NB4 (cell line): ENCODE measurements around the gene MAN2A1.

ENCODE experiments used
- MYC ChIP-seq: IDR thresholded peaks from 2 replicates; pipeline ENCODE4 v1.6.1; 2011; ENCODE audit warnings: low read depth, low read length
- POLR2A ChIP-seq: IDR thresholded peaks from 2 replicates; pipeline ENCODE4 v1.6.1; 2011; ENCODE audit warnings: mild to moderate bottlenecking; ENCODE audit not compliant: insufficient read length; ENCODE audit errors: extremely low read depth
- TF ChIP-seq, protein P1 (sequence below): IDR thresholded peaks from one replicate; pipeline ENCODE4 v1.5.1; 2012; ENCODE audit warnings: low read depth, low read length

DNA sequence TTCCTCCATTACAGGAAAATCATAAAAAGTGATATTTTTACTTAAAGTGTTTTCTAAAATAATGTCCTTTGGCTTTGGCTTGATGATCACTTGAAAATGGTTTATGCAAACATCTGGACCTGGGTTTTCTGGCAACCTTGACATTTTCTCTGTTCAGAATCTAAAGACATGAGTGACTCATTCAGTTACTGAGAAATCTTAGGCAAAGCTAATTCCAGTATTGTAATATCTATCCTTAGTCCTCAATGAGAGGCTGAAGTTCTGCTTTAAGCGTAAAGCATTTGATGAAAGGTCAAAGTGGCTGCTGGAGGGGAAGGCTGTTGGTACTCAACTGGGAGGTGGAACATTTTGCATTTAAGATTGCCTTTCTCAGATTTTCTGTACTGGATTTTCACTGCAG, 2.3 kb downstream of the MAN2A1 start:
- no peak for TF ChIP-seq POLR2A
- TF ChIP-seq, protein P1, sequence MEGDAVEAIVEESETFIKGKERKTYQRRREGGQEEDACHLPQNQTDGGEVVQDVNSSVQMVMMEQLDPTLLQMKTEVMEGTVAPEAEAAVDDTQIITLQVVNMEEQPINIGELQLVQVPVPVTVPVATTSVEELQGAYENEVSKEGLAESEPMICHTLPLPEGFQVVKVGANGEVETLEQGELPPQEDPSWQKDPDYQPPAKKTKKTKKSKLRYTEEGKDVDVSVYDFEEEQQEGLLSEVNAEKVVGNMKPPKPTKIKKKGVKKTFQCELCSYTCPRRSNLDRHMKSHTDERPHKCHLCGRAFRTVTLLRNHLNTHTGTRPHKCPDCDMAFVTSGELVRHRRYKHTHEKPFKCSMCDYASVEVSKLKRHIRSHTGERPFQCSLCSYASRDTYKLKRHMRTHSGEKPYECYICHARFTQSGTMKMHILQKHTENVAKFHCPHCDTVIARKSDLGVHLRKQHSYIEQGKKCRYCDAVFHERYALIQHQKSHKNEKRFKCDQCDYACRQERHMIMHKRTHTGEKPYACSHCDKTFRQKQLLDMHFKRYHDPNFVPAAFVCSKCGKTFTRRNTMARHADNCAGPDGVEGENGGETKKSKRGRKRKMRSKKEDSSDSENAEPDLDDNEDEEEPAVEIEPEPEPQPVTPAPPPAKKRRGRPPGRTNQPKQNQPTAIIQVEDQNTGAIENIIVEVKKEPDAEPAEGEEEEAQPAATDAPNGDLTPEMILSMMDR = no peak
- no peak for TF ChIP-seq MYC
